Measurements from ENCODE around the gene OGFOD3. TPM values are rescaled to one million over a fixed set of nuclear protein-coding genes. Genes with fewer than 3 reads are reported as not detected.

The OGFOD3 gene
- total RNA-seq, 1 experiment from 2014 or later, result 25.0 TPM

DNA sequence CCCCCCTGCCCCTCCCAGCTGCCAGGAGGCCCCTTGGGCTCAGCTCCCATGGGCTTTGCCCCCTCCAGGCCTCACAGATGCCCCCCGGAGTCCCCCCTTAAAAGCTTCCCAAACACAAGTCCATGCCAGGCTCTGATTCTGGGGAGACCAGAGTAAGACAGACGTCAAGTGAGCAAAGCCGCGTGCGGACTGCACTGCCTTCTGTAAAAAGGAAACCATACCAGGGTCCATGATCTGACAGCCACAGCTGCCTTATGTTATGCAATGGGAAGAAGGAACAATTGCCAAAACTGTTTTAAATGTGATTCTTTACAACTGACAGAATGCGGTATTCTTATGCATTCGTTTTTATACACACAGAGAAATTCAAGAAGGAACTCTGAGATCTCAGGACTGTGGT is 18.2 kb downstream of the OGFOD3 start:
- H3K9me3 ChIP-seq (ENCODE audit: low read depth, low read length, poor library complexity, severe bottlenecking), result no peaks in the 10 kb centered on the region
- intact Hi-C loops (cut with micrococcal nuclease; ENCODE audit: unreplicated experiment), result no loop called here
- H3K36me3 ChIP-seq (ENCODE audit: insufficient read depth, low read length, poor library complexity, severe bottlenecking), result peaks cover 3% of the 10 kb centered on the region
- no TSS peak for BruUV-seq (replicated peaks)
- TF ChIP-seq CTCF (conservative IDR thresholded peaks at IDR 0.05; ENCODE audit: low read depth, low read length) (no peak), EZH2 (IDR thresholded peaks at IDR 0.05; ENCODE audit: borderline replicate concordance, low read depth, low read length, poor library complexity, severe bottlenecking) (no peak)
- H3K4me3 ChIP-seq (ENCODE audit: low read depth, low read length, poor library complexity, severe bottlenecking), result no peak overlapping the region
- POLR2A ChIA-PET (ENCODE audit: low non-redundant PET), result interaction anchor here (0.7 kb wide), 1 partner anchor 12 kb away, joined by 4 read pairs; no protein-coding TSS in a partner anchor
- no peak for DNase-seq (ENCODE audit: low spot score)
- H3K27me3 ChIP-seq (replicated peaks; ENCODE audit: insufficient read depth, low read depth, low read length, poor library complexity), result no peaks in the 10 kb centered on the region
- peak overlapping the region; percentile 63 for H3K27ac ChIP-seq (ENCODE audit: low read depth, low read length, poor library complexity, severe bottlenecking)
- H3K4me1 ChIP-seq (ENCODE audit: insufficient read depth, low read length, poor library complexity, severe bottlenecking), result peaks cover 29% of the 10 kb centered on the region
- CTCF ChIA-PET, result interaction anchor here (0.6 kb wide), 1 partner anchor 46 kb away, joined by 7 read pairs; no protein-coding TSS in a partner anchor

DNA sequence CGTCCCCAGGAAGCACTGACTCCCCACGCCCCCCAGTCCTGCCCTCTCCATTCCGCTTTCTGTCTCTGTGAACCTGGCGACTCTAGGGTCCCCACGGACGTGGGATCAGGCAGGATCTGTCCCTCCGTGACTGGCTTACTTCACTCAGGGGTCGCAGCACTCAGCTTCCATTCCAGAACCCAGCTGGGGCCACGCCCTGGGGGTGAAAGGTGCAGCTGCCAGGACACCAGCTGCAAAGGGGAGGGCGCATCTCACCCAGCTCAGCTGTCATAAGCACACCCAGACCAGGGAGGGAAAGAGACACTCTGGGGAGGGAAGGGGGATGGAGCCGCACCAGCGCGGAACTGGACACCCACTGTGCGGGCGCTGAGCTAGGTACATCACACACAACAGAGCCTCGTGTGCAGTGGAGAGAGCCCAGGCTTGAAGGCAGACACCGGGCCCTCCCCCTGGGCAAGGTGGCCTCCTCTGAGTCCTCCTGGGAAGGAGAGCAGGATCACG is 18.7 kb downstream of the OGFOD3 start:
- H3K27me3 ChIP-seq (replicated peaks; ENCODE audit: insufficient read depth, low read depth, low read length, poor library complexity), result no peaks in the 10 kb centered on the region
- TF ChIP-seq EZH2 (IDR thresholded peaks at IDR 0.05; ENCODE audit: borderline replicate concordance, low read depth, low read length, poor library complexity, severe bottlenecking) (no peak), CTCF (conservative IDR thresholded peaks at IDR 0.05; ENCODE audit: low read depth, low read length) (no peak)
- H3K4me1 ChIP-seq (ENCODE audit: insufficient read depth, low read length, poor library complexity, severe bottlenecking), result peaks cover 29% of the 10 kb centered on the region
- no peak overlapping the region for H3K4me3 ChIP-seq (ENCODE audit: low read depth, low read length, poor library complexity, severe bottlenecking)
- peaks cover 3% of the 10 kb centered on the region for H3K36me3 ChIP-seq (ENCODE audit: insufficient read depth, low read length, poor library complexity, severe bottlenecking)
- no peaks in the 10 kb centered on the region for H3K9me3 ChIP-seq (ENCODE audit: low read depth, low read length, poor library complexity, severe bottlenecking)
- no TSS peak for BruUV-seq (replicated peaks)
- intact Hi-C loops (cut with micrococcal nuclease; ENCODE audit: unreplicated experiment), result no loop called here
- peak; percentile 29 for DNase-seq (ENCODE audit: low spot score)
- CTCF ChIA-PET, result interaction anchor here (0.6 kb wide), 1 partner anchor 45 kb away, joined by 7 read pairs; no protein-coding TSS in a partner anchor
- H3K27ac ChIP-seq (ENCODE audit: low read depth, low read length, poor library complexity, severe bottlenecking), result peak overlapping the region; percentile 63
- POLR2A ChIA-PET (ENCODE audit: low non-redundant PET), result interaction anchor here (0.5 to 0.9 kb wide), 2 partner anchors 11 to 107 kb away, joined by 3 to 5 read pairs; no protein-coding TSS in a partner anchor

- Histone ChIP-seq H3K4me1 (ENCODE audit: insufficient read depth, low read length, poor library complexity, severe bottlenecking) (peaks cover 29% of the 10 kb centered on the region), H3K27ac (ENCODE audit: low read depth, low read length, poor library complexity, severe bottlenecking) (peak overlapping the region; percentile 63), H3K27me3 (replicated peaks; ENCODE audit: insufficient read depth, low read depth, low read length, poor library complexity) (no peaks in the 10 kb centered on the region), H3K9me3 (ENCODE audit: low read depth, low read length, poor library complexity, severe bottlenecking) (no peaks in the 10 kb centered on the region), H3K36me3 (ENCODE audit: insufficient read depth, low read length, poor library complexity, severe bottlenecking) (peaks cover 2% of the 10 kb centered on the region), H3K4me3 (ENCODE audit: low read depth, low read length, poor library complexity, severe bottlenecking) (no peak overlapping the region)
- BruUV-seq (replicated peaks), result no TSS peak
- CTCF ChIA-PET, result no interaction called here
- POLR2A ChIA-PET (ENCODE audit: low non-redundant PET), result interaction anchor here (0.9 kb wide), 1 partner anchor 107 kb away, joined by 3 read pairs; no protein-coding TSS in a partner anchor
- intact Hi-C loops (cut with micrococcal nuclease; ENCODE audit: unreplicated experiment), result no loop called here
- DNase-seq (ENCODE audit: low spot score), result peak; percentile 93
- TF ChIP-seq CTCF (conservative IDR thresholded peaks at IDR 0.05; ENCODE audit: low read depth, low read length) (no peak), EZH2 (IDR thresholded peaks at IDR 0.05; ENCODE audit: borderline replicate concordance, low read depth, low read length, poor library complexity, severe bottlenecking) (no peak)
These were observed 19.3 kb downstream of the OGFOD3 start for GRCh38 chr17:82399041-82399441.

Data from A673 (cell line).